Endothelial cell (in vitro differentiated cells): ENCODE measurements around the gene DDX54. TPM values are rescaled to one million over a fixed set of nuclear protein-coding genes. Genes with fewer than 3 reads are reported as not detected.

Experiments
- DNase-seq: peaks from one replicate; pipeline ENCODE4 v3.0.0; 2021; ENCODE audit warnings: low spot score
- H3K27ac Mint-ChIP-seq: one replicate; pipeline ENCODE4 v1.8.0; 2021; ENCODE audit warnings: mixed read lengths, inconsistent platforms; ENCODE audit not compliant: unreplicated experiment
- H3K27me3 Mint-ChIP-seq: one replicate; pipeline ENCODE4 v1.8.0; 2021; ENCODE audit warnings: mild to moderate bottlenecking, moderate library complexity, mixed read lengths, inconsistent platforms; ENCODE audit not compliant: unreplicated experiment
- H3K36me3 Mint-ChIP-seq: one replicate; pipeline ENCODE4 v1.8.0; 2021; ENCODE audit warnings: mild to moderate bottlenecking, low read depth, mixed read lengths, inconsistent platforms; ENCODE audit not compliant: unreplicated experiment
- H3K4me1 Mint-ChIP-seq: one replicate; pipeline ENCODE4 v1.8.0; 2021; ENCODE audit warnings: mild to moderate bottlenecking, mixed read lengths, inconsistent platforms; ENCODE audit not compliant: unreplicated experiment
- H3K4me3 Mint-ChIP-seq: one replicate; pipeline ENCODE4 v1.8.0; 2021; ENCODE audit warnings: mild to moderate bottlenecking, mixed read lengths, inconsistent platforms; ENCODE audit not compliant: unreplicated experiment
- H3K9me3 Mint-ChIP-seq: one replicate; pipeline ENCODE4 v1.8.0; 2021; ENCODE audit warnings: mixed read lengths, inconsistent platforms; ENCODE audit not compliant: unreplicated experiment
- total RNA-seq: library from RNA; stranded (reverse); fragmentation: NEBNext Ultra II Directional; extraction: Animal tissue kit (Norgen Biotek cat#: 25700); gene quantifications from one replicate; pipeline ENCODE4 v1.2.1, GENCODE V29; 2021; ENCODE audit not compliant: unreplicated experiment
- TF ChIP-seq, protein P1 (sequence below): fragments of 200-600 bp; sonication (generic); IDR thresholded peaks from one replicate; pipeline ENCODE4 v1.5.0; 2021; ENCODE audit warnings: antibody characterized with exemption; ENCODE audit not compliant: unreplicated experiment

DDX54 gene
- total RNA-seq, 1 donor from 2014 or later, result 47.5 TPM

DNA sequence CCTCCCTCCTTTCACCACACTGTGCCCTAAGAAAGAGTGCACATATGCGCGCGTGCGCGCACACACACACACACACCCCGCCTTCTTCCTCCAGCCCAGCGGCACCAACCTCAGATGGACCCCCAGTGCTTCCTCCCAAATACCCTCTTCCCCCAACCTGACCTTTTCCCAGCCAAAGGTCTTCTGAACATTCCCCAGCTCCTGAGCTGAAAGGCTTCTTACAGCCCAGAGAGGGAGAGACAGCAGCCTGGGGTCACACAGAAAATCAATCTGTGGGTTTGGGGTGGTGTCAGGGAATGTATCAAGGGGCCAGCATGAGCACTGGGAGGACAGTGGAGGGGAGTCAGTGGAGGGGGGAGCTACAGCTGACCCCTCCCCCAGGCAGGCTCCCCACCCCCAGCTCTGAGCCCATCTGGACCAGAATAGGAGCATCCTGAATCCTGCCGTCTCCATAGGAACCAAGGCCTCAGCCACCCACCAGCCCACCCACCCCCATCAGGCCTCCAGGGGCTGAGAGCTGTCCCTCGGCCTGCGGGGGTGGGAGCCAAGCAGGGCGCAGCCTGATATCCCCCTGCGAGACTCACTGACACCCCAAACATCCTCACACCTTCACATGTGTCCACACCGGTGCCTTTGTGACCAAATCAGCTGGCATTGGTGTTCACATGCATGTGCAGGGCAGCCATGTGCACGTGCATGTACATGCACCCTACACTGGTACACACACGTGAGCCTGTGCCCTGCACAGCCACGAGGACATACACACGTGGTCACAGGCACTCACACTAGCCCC lies 55.4 kb downstream of the DDX54 start:
- H3K27me3 Mint-ChIP-seq, result peaks cover 11% of the 10 kb centered on the region
- H3K36me3 Mint-ChIP-seq, result no peaks in the 10 kb centered on the region
- H3K9me3 Mint-ChIP-seq, result no peaks in the 10 kb centered on the region
- no peak overlapping the region for H3K4me3 Mint-ChIP-seq
- no peak for DNase-seq
- no peak overlapping the region for H3K27ac Mint-ChIP-seq
- TF ChIP-seq, protein P1, sequence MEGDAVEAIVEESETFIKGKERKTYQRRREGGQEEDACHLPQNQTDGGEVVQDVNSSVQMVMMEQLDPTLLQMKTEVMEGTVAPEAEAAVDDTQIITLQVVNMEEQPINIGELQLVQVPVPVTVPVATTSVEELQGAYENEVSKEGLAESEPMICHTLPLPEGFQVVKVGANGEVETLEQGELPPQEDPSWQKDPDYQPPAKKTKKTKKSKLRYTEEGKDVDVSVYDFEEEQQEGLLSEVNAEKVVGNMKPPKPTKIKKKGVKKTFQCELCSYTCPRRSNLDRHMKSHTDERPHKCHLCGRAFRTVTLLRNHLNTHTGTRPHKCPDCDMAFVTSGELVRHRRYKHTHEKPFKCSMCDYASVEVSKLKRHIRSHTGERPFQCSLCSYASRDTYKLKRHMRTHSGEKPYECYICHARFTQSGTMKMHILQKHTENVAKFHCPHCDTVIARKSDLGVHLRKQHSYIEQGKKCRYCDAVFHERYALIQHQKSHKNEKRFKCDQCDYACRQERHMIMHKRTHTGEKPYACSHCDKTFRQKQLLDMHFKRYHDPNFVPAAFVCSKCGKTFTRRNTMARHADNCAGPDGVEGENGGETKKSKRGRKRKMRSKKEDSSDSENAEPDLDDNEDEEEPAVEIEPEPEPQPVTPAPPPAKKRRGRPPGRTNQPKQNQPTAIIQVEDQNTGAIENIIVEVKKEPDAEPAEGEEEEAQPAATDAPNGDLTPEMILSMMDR, result no peak
- no peaks in the 10 kb centered on the region for H3K4me1 Mint-ChIP-seq

DNA sequence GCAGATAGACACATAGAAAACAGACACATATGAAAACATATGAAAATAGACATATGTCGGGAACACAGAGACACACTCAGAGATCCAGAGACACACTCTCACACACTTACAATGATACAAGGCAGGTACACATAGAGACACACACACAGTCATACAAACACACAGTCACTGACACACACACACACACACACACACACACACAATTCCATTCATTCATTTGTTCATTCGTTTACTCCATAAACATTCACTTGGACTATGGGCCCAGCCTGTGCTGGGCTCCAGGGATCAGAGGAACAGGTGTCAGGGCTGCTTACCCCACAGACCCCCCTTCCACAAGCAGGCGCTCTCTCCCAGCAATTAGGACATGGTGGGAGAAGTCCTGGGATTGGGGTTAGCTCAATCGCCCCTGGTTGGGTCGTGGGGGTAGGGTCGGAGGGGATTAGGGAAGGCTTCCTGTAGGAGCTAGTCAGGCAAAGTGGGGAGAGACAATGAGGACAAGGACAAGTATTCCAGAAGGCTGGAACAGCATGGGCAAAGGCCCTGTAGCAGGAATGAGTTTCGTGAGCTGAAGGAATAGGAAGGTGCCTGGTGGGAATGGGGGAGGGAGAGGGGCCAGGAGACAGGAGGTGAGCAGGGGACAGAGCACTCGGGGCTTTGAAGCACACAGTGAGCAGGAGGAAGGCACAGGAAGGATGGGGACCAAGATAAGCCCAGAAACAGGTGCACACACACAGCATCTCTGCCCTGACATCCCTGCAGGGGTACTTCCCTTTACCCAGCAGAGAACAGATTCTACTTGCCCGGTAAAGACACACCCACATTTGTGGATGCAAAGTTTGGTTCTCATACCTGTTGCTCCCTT lies 56.2 kb downstream of the DDX54 start:
- H3K27ac Mint-ChIP-seq, result no peak overlapping the region
- no peak overlapping the region for H3K4me3 Mint-ChIP-seq
- peaks cover 11% of the 10 kb centered on the region for H3K27me3 Mint-ChIP-seq
- H3K9me3 Mint-ChIP-seq, result no peaks in the 10 kb centered on the region
- H3K36me3 Mint-ChIP-seq, result no peaks in the 10 kb centered on the region
- TF ChIP-seq, protein P1, result no peak
- no peak for DNase-seq
- no peaks in the 10 kb centered on the region for H3K4me1 Mint-ChIP-seq

DNA sequence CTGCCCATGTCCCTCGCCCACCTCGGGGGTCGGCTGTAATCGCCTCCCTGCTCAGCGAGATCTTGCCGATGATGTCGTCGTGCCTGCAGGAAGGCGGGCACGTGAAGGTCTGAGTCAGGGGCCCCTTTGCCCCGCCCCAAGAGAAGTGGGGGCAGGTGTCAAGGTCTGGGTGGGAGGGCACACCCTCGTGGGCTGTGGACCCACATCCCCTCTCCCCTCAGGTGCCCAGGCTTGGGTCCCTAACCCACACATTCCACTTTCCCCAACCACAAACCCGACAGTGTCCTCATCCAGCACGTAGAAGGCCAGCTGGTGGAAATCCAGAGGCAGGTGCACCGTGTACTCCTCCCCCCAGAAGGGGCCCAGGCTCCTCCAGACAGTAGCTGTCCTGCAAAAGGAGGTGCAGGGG lies 57.5 kb downstream of the DDX54 start:
- H3K9me3 Mint-ChIP-seq, result no peaks in the 10 kb centered on the region
- peaks cover 9% of the 10 kb centered on the region for H3K27me3 Mint-ChIP-seq
- DNase-seq, result no peak
- no peaks in the 10 kb centered on the region for H3K36me3 Mint-ChIP-seq
- no peak overlapping the region for H3K4me3 Mint-ChIP-seq
- TF ChIP-seq, protein P1, result no peak
- H3K4me1 Mint-ChIP-seq, result no peaks in the 10 kb centered on the region
- no peak overlapping the region for H3K27ac Mint-ChIP-seq

DNA sequence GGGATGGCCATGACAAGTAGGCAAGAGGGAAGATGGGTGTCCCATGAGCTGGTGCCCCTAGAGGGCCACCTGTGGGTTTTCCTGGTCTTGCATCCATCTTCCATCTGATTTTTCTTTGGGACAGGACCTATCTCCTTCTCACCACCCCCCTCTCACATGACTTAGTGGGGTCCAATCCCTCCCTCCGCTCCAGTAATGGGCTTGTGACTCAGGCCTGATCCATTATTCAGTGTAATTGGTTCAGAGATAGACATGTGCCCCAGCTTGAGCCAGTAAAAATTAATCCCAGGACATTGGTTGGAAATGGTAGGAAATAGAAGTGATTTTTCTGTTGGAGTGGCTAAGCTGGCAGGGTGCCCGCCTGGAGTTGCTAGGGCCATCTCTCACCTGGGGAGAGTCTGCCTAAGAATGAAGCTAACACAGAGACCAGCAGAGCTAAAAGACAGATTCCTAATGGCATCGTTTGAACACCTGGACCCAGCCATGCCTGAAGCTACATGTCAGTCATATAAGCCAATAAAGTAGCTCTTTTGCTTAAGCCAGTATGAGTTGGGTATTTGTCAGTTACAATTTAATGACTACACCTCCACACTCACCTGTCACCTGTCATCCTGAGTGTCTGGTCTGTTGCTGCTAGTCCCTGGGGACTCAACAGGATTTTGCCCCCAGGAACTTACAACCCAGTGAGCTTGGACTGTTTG lies 64.5 kb downstream of the DDX54 start:
- no peaks in the 10 kb centered on the region for H3K36me3 Mint-ChIP-seq
- peaks cover 1% of the 10 kb centered on the region for H3K27me3 Mint-ChIP-seq
- no peak for DNase-seq
- TF ChIP-seq, protein P1, result no peak
- H3K9me3 Mint-ChIP-seq, result no peaks in the 10 kb centered on the region
- no peak overlapping the region for H3K27ac Mint-ChIP-seq
- no peaks in the 10 kb centered on the region for H3K4me1 Mint-ChIP-seq
- no peak overlapping the region for H3K4me3 Mint-ChIP-seq
